Esophagus (tissue), 2 donors: ENCODE results near the gene NPRL2. TPM values are rescaled to one million over a fixed set of nuclear protein-coding genes. Genes with fewer than 3 reads are reported as not detected.
A peak's percentile ranks its signal among the peaks of the same experiment; 100 is the strongest.

Experiments
- H3K27ac ChIP-seq, 2 donors: one replicate each; pipeline ENCODE4 v1.5.1; 2013; ENCODE audit warnings: low read depth in 2 of 2, mild to moderate bottlenecking in 2 of 2, inconsistent platforms in 1 of 2, low read length in 1 of 2, moderate library complexity in 1 of 2
- H3K27me3 ChIP-seq, 2 donors: one replicate each; pipeline ENCODE4 v1.6.1; 2013; ENCODE audit warnings: low read length in 2 of 2, control low read depth in 1 of 2, mild to moderate bottlenecking in 1 of 2; ENCODE audit not compliant: insufficient read depth in 2 of 2, control insufficient read depth in 1 of 2
- H3K36me3 ChIP-seq, 2 donors: one replicate each; pipeline ENCODE4 v1.6.1; 2013; ENCODE audit warnings: low read length in 1 of 2; ENCODE audit not compliant: control insufficient read depth in 2 of 2, insufficient read depth in 2 of 2
- H3K4me1 ChIP-seq, 2 donors: one replicate each; pipeline ENCODE4 v1.6.1; 2013; ENCODE audit warnings: low read length in 1 of 2; ENCODE audit not compliant: control insufficient read depth in 2 of 2, insufficient read depth in 2 of 2
- H3K4me3 ChIP-seq, 2 donors: one replicate each; pipeline ENCODE4 v1.5.1; 2013; ENCODE audit warnings: low read length in 2 of 2, mild to moderate bottlenecking in 2 of 2, low read depth in 1 of 2, moderate library complexity in 1 of 2
- H3K9me3 ChIP-seq, 2 donors: one replicate each; pipeline ENCODE4 v1.6.1; 2013; ENCODE audit warnings: mild to moderate bottlenecking in 2 of 2, low read depth in 1 of 2, low read length in 1 of 2, moderate library complexity in 1 of 2; ENCODE audit not compliant: control insufficient read depth in 2 of 2, insufficient read depth in 1 of 2
- WGBS, 2 donors: extraction: QIAGEN DNeasy Blood & Tissue Kit; methylation state at CpG; one replicate each; pipeline ENCODE4 v1.1.7; 2013; 5-methylcytosine and 5-hydroxymethylcytosine counted together
- polyA plus RNA-seq, 2 donors: library from polyadenylated mRNA; stranded (reverse); fragments of 200-250 nt; gene quantifications; one replicate each; pipeline ENCODE4 v1.2.3, GENCODE V29; 2013
- donor health status: healthy with polysubstance abuse.
- donor health status: Bipolar disorder and iron deficiency.

The NPRL2 gene
- polyA plus RNA-seq, 2 donors: 14.9 to 16.4 TPM

DNA sequence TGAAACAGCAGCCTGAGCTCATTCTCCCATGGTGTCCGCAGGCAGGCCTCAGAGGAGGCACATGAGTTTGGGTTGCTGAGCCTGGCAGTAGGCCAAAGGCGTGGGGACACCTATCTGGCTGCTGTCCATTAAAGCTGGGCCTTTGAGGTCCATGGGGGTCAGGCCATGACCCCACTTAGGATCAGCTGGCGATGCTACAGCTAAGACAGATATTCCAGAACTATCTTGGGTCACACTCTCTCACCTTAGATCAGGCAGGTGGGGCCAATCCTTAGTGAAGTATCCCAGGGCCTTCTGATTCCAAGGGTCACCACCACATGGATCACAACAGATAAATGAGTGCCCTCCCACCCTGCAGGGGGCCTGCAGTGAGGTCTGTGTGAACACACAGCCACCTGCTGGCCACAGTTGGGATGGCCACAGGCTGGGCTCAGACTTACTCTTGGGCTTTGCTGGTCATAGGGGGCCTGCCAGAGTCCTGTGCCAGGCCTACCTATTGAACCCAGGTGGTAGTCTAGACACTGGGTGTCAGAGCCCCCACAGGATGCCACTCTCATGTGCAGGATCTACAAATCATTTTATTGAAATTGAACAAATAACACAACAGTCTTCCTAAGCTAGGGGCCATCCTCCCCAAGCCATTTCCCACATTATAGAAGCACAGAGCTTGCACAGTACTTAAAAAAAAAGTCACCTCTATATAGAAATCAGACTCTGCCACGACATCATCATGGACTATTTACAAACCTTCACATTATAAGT lies 26.0 kb downstream of the NPRL2 start:
- Histone ChIP-seq H3K27me3 (no peaks in the 10 kb centered on the region), H3K4me3 (no peak overlapping the region), H3K4me1 (peaks cover 0 to 19% of the 10 kb centered on the region in 2 donors), H3K9me3 (no peaks in the 10 kb centered on the region), H3K36me3 (peaks cover 0 to 9% of the 10 kb centered on the region in 2 donors), H3K27ac (peak overlapping the region; percentile 31 to 83)
- whole genome bisulfite sequencing, 2 donors: 41 to 50% methylated on average over 4 of the region's 4 CpGs

DNA sequence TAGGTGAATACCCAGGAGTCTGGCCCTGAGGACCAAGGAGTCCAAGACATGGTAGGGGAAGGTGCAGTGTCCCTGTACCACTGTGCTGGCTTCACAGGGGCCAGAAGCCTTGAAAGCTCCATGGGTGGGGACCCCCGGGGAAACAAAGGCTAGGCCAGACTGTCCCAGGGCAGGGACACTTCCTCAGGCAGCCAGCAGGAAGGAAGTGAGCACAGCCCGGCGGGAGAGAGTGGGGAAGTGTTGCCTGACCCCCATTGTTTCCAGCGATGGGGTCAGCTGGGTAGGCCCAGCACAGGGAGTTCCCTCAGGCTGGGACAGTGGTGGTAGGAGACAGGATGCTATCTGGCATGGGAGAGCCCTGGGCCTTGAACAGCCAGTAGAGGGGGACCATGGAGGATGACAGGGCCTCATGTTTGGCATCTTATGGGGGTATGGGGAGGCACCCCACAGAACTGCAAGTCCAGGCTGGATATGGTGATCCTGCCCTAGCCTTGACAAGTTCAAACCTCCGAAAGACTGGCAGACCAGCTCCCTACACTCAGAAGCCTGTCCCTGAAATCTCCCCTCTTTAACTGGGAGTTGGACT lies 26.9 kb downstream of the NPRL2 start:
- Histone ChIP-seq H3K4me3 (no peak overlapping the region), H3K9me3 (no peaks in the 10 kb centered on the region), H3K36me3 (peaks cover 0 to 12% of the 10 kb centered on the region in 2 donors), H3K27me3 (no peaks in the 10 kb centered on the region), H3K4me1 (peaks cover 0 to 25% of the 10 kb centered on the region in 2 donors), H3K27ac (peak overlapping the region; percentile 53 to 83)
- WGBS, 2 donors: 54 to 63% methylated on average over 5 of the region's 5 CpGs

GRCh38 chr3:50323092-50323600 lies 27.4 kb downstream of the NPRL2 start:
- H3K9me3 ChIP-seq: no peaks in the 10 kb centered on the region
- peaks cover 0 to 17% of the 10 kb centered on the region in 2 donors for H3K36me3 ChIP-seq
- no peak overlapping the region for H3K4me3 ChIP-seq
- H3K4me1 ChIP-seq: peaks cover 0 to 30% of the 10 kb centered on the region in 2 donors
- H3K27me3 ChIP-seq: no peaks in the 10 kb centered on the region
- WGBS, 2 donors: 56 to 60% methylated on average over 4 of the region's 4 CpGs
- peak overlapping the region; percentile 82 to 83 for H3K27ac ChIP-seq

DNA sequence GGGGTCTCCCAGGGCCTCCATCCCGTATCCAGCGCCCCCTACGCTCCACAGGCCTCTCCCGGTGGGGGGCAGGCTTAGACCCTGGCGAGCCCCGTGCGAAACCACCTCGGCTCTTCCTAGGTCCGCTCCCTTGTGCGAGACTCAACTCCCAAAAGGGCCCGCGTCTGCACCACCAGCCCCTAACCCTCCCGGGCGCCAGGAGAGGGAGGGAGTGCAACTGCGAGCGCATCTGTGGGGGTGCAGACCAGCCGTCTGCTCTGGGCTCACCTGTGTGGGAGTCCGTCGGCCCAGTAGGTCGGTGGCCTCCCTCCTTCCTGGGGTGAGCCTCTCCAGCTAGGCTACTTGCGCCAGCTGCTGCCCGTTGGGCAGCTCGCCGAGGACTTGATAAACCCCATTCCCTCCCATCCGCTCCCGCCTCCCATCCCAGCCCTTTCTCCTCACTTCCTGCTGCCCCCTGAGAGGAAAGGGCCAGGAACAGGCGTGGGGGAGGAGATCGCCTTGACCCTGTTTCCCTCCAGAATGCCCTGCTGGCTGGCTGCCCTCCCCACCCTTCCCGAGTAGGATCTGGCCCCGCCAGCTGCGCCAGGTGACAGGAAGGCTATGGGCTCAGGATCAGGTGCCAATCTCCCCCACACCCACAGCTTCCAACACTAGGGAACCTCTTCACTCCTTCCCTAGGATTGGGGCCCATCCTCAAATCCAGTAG lies 28.0 kb downstream of the NPRL2 start, which contains the start of gene HYAL2:
Gene HYAL2, minus strand, starts transcription at position 360 of the 706 bp plus-strand sequence. CDS start 2,256 bp downstream, outside the sequence.
- 51 to 57% methylated on average over 28 to 31 of the region's 31 CpGs for WGBS, 2 donors
- Histone ChIP-seq H3K9me3 (no peaks in the 10 kb centered on the region), H3K36me3 (peaks cover 0 to 19% of the 10 kb centered on the region in 2 donors), H3K4me3 (peak within 1 kb of the TSS; percentile 67 to 83), H3K27ac (peak within 1 kb of the TSS; percentile 82 to 89), H3K27me3 (no peaks in the 10 kb centered on the region), H3K4me1 (peaks cover 0 to 34% of the 10 kb centered on the region in 2 donors)

DNA sequence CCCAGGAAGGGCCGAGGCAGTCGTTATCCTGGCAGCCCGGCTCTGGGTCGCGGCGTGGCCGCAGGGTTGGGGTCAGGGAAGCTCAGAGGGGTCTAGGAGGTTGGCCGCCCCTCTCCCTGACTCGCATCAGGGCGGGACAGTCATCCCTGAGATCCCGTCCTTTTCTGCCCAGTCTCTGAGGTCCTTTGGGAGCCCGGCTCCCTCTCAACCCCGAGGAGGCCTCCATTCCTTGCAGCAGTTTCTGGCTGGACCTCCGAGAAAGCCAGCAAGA lies 28.5 kb downstream of the NPRL2 start:
- Histone ChIP-seq H3K4me1 (peaks cover 0 to 34% of the 10 kb centered on the region in 2 donors), H3K4me3 (peak overlapping the region; percentile 67 to 83), H3K27ac (peak overlapping the region; percentile 82), H3K27me3 (no peaks in the 10 kb centered on the region), H3K9me3 (no peaks in the 10 kb centered on the region), H3K36me3 (peaks cover 0 to 19% of the 10 kb centered on the region in 2 donors)
- 26 to 44% methylated on average over 13 to 14 of the region's 14 CpGs for WGBS, 2 donors

GRCh38 chr3:50321336-50322114 lies 29.1 kb downstream of the NPRL2 start:
- 0 to 1% methylated on average over 51 to 59 of the region's 59 CpGs for WGBS, 2 donors
- peaks cover 0 to 32% of the 10 kb centered on the region in 2 donors for H3K4me1 ChIP-seq

GRCh38 chr3:50320853-50321335 lies 29.7 kb downstream of the NPRL2 start:
- Histone ChIP-seq H3K27ac (peak overlapping the region; percentile 82 to 89), H3K36me3 (peaks cover 0 to 14% of the 10 kb centered on the region in 2 donors), H3K27me3 (no peaks in the 10 kb centered on the region), H3K4me1 (peaks cover 0 to 36% of the 10 kb centered on the region in 2 donors), H3K4me3 (peak overlapping the region; percentile 67 to 83), H3K9me3 (no peaks in the 10 kb centered on the region)
- 0% methylated on average over 36 to 45 of the region's 45 CpGs for WGBS, 2 donors

More at GRCh38 chr3:50321336-50322114, 29.1 kb downstream of the NPRL2 start:
- Histone ChIP-seq H3K27me3 (no peaks in the 10 kb centered on the region), H3K27ac (peak overlapping the region; percentile 82 to 89), H3K4me3 (peak overlapping the region; percentile 67 to 83), H3K36me3 (peaks cover 0 to 19% of the 10 kb centered on the region in 2 donors), H3K9me3 (no peaks in the 10 kb centered on the region)

GRCh38 chr3:50319894-50320625 lies 30.5 kb downstream of the NPRL2 start:
- Histone ChIP-seq H3K9me3 (no peaks in the 10 kb centered on the region), H3K27me3 (no peaks in the 10 kb centered on the region), H3K4me3 (peak overlapping the region; percentile 67 to 83), H3K36me3 (peaks cover 0 to 10% of the 10 kb centered on the region in 2 donors), H3K27ac (peak overlapping the region; percentile 82 to 89), H3K4me1 (peaks cover 0 to 36% of the 10 kb centered on the region in 2 donors)
- WGBS, 2 donors: 64 to 68% methylated on average over 29 of the region's 29 CpGs
